ENCODE results near the gene UBAP1. TPM values are rescaled to one million over a fixed set of nuclear protein-coding genes. Genes with fewer than 3 reads are reported as not detected.
"Not testable (repeated sequence)": the region's sequence is repeated elsewhere in the genome, so short reads cannot be mapped to it uniquely, and the experiment has no call there.

The UBAP1 gene
- total RNA-seq = 10 to 100 TPM; 34.3 to 43.3 TPM
- long read RNA-seq, transcript UBAP1-201 (7 exons, 2,735 nt) = major isoform, 30 of 49 reads
- long read RNA-seq, partial matches to known transcripts = 9 of 49 reads
- long read RNA-seq, other reads (novel, unspliced or antisense) = 7 of 49 reads

GRCh38 chr9:34178436-34179212 is at the start of gene UBAP1:
UBAP1 (plus strand) TSS chr9:34179043; CDS start chr9:34220915, 41,872 bp downstream.
- peak; percentile 99 for ATAC-seq
- intact Hi-C loops (cut with DNase I, micrococcal nuclease) = no loop called here
- peak; percentile 97 for DNase-seq

GRCh38 chr9:34131571-34131970 is 47.3 kb upstream of the UBAP1 start:
- intact Hi-C loops (cut with DNase I, micrococcal nuclease) = no loop called here
- no peak for DNase-seq
- no peak for ATAC-seq

DNA sequence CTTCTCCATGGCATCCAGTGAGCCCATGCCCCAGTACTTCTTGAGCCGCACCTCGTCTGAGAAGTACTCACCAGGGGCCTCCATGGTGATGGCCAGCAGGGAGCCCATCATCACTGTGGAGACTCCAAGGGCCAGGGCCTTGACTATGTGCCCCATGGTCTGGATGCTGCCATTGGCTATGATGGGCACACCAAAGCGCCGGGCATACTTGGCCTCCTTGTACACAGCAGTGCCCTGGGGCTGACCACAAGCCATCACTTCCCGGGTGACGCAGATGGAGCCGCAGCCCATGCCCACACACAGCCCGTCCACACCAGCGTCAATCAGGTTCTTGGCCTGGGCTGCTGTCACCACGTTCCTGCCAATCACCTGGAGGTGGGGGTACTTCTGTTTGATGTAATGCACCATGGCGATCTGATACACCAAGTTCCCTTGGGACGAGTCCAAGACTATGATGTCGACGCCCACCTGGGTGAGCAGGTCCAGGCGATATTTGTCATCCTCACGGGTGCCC is 45.4 kb upstream of the UBAP1 start:
- DNase-seq (no peak), ATAC-seq (no peak)
- intact Hi-C loops (cut with DNase I, micrococcal nuclease) = no loop called here

- DNase-seq (no peak), ATAC-seq (no peak)
- intact Hi-C loops (cut with DNase I, micrococcal nuclease) = no loop called here
Measured at GRCh38 chr9:34134521-34134920, 44.3 kb upstream of the UBAP1 start.

DNA sequence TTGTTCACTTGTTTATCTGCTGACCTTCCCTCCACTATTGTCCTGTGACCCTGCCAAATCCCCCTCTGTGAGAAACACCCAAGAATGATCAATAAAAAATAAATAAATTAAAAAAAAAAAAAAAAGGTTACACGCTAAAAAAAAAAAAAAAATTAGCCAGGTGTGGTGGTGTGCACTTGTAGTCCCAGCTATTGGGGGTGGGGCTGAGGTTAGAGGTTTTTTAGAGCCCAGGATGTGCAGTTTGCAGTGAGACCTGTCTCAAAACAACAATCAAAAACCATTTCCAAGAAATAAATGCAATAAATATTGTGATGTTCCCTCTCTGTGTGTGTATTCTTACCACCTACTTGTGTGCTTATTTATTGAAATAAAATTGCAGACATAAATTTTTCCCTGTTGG is 40.2 kb upstream of the UBAP1 start:
- intact Hi-C loops (cut with DNase I, micrococcal nuclease); ATAC-seq: not testable (repeated sequence)

DNA sequence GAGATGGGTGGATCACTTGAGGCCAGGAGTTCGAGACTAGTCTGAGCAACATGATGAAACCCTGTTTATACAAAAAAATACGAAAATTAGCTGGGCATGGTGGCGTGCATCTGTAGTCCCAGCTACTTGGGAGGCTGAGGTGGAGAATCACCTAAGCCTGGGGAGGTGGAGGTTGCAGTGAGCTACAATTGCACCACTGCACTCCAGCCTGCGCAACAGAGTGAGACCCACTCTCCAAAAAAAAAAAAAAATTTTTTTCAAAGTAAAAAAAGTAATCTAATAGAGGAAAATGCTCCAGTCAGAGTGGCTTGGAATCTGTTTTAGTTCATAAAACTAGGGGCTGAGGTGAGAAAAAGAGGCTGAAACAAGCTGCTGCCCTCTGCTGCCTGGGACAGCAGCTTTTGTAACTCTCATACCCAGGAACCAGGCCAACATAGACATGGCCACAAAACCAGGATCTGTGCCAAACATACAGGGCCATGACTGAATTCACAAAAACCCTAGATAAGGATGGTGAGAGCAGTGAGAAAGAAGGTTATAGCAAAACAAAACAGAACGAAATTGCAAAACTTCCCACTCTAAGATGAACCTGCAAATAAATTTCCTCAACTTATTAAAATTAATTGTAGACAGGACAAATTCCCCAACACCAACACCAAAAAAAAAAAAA is 39.2 kb upstream of the UBAP1 start:
- intact Hi-C loops (cut with DNase I, micrococcal nuclease) = no loop called here
- DNase-seq = no peak

More for the DNA sequence above, 40.2 kb upstream of the UBAP1 start:
- DNase-seq = not testable (repeated sequence)

DNA sequence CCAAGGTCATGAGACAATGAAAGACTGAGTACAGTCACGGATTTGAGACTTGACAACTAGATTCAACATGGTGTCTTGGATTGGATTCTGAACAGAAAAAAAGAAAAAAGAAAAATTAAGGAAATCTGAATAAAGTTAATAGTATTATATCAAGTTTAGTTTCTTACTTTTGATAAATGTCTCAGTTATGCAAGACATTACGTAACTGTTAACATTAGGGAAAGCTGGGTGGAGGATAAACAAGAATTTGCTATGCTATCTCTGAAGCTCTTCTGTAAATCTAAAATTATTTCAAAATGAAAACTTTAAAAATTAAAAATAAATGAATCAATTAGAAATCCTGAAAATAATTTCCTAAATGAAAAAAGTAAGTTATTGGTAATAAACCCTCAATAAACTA is 38.0 kb upstream of the UBAP1 start:
- ATAC-seq (no peak), DNase-seq (no peak)
- intact Hi-C loops (cut with DNase I, micrococcal nuclease) = no loop called here

More for the DNA sequence above, 39.2 kb upstream of the UBAP1 start:
- peak; percentile 69 for ATAC-seq

GRCh38 chr9:34143116-34143515 is 35.7 kb upstream of the UBAP1 start:
- intact Hi-C loops (cut with DNase I, micrococcal nuclease) = no loop called here
- no peak for ATAC-seq
- no peak for DNase-seq

- DNase-seq (no peak), ATAC-seq (no peak)
- intact Hi-C loops (cut with DNase I, micrococcal nuclease) = no loop called here
Measured at GRCh38 chr9:34145165-34145564, 33.7 kb upstream of the UBAP1 start.

DNA sequence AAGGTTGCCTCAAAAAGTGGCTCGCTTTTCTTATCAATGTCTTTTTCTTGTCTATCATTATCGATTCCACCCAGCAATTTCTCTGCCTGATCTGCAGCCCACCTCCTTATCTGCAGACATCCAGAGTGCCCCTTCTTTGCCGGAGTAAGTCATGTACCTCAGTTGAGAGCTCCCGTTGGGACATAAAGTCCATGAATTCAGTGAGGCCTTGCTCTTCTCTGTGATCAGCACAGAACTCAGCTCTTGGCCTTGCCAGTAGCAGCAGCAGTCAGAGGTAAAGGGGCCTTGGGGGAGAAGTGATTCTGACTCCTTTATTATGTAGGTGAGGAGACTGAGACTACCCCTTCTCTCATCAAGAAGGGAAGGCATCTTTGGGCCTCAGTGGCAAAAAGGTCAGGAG is 27.4 kb upstream of the UBAP1 start:
- no peak for ATAC-seq
- intact Hi-C loops (cut with DNase I, micrococcal nuclease) = no loop called here
- DNase-seq = no peak

DNA sequence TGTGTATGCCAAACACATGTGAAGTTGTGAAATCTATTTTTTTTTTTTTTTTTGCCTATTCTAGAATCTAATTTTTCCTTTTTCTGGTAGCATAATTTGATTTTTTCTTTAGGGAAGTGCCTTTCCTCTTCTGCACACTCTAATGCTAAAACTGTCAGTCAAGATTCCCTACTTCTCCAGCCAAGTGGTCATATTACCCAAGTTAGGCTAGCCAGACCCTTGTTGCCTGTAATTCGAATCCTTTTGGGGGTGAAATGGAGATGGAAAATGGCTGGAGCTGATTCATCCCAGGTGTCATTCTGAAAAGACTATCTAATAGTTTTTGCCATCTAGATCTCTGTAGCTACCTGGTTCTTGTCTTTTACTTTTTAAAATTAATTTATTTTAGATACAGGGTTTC is 24.8 kb upstream of the UBAP1 start:
- ATAC-seq (no peak), DNase-seq (no peak)
- intact Hi-C loops (cut with DNase I, micrococcal nuclease) = no loop called here

- DNase-seq (no peak), ATAC-seq (no peak)
- intact Hi-C loops (cut with DNase I, micrococcal nuclease) = no loop called here
Measured at GRCh38 chr9:34157318-34157717, 21.5 kb upstream of the UBAP1 start.

DNA sequence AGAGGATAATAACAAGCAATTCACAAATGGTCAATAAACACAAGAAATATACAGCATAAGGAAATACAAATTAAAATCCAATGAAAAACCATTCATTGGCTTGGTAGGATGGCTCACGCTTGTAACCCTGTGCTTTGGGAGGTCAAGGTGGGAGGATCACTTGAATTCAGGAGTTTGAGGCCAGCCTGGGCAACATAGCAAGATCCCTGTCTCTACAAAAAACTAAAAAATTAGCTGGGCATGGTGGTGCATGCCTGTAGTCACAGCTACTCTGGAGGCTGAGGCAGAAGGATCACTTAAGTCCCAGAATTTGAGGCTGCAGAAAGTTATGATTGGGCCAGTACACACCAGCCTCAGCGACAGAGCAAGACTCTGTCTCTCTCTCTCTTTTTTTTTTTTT is 20.9 kb upstream of the UBAP1 start:
- ATAC-seq (no peak), DNase-seq (no peak)
- intact Hi-C loops (cut with DNase I, micrococcal nuclease) = no loop called here

DNA sequence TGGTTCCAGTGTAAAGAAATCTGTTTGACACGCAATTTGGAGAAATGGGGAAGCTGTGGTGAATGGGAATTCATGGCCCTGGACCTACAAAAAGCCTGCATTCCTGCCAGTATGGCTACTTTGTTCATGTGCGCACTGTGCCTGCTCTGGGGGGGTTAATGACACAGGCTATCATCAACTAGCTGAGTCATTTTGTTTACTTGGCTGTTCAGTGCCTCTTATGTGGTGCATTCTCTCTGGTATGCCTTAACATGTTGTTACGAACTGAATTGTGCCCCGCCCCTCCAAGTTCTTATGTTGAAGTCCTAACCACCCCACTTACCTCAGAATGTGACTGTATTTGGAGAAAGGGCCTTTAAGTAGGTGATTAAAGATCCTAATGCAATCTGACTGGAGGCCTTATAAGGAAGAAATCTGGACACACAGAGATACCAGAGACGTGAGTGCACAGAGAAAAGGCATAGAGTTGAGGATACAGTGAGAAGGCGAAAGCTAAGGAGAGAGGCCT is 20.4 kb upstream of the UBAP1 start:
- intact Hi-C loops (cut with DNase I, micrococcal nuclease) = no loop called here
- DNase-seq (no peak), ATAC-seq (peak; percentile 54)

- DNase-seq = no peak
- ATAC-seq = no peak
- intact Hi-C loops (cut with DNase I, micrococcal nuclease) = no loop called here
Measured at GRCh38 chr9:34163434-34163833, 15.4 kb upstream of the UBAP1 start.

DNA sequence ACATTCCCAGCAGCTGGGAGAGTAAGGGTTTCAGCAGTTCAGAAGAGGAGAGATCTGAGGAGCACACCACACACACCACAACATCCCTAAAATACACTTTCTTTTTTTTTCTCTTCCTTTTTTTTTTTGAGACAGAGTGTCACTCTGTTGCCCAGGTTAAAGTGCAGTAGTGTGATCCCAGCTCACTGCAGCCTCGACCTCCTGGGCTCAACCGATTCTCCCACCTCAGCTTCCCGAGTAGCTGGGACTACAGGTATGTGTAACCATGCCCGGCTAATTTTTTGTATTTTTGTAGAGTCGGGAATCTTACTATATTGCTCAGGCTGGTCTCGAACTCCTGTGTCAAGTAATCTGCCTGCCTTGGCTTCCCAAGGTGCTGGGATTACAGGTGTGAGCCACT is 9.7 kb upstream of the UBAP1 start:
- no peak for ATAC-seq
- DNase-seq = no peak
- intact Hi-C loops (cut with DNase I, micrococcal nuclease) = no loop called here

DNA sequence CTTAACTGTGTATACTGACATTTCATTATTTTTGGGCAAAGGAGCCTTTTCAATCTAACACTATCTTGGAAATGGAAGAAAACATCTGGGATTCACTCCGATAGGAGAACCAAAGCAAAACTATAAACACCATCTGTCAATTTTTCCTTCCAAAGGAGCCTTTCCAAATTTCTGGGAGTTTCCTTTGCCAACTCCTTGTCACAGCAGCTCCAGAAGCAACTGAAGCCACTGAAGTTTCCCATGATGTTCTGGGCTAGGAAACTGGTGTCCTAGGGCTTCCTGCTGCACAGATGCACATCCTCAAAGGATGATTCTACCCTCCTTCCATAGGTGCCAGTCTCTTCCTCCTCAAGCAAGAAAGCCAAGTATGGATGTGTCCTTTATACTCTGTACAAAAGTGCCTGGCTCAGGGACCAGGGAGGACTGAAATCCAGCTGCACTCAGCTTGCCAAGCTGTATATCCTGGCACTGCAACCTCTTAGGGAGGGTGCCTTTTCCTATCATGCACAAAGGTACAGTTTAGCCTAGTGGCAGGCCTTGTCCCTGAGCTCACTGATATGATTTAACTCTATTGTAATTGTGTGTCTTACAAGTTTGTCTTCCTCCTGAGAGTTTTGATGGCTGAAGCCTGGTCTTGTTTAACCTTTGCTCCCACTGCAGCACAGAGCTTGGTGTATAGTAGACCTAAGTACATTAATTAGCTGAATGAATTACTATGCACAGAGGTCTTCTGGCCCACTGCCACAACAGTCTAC is 8.4 kb upstream of the UBAP1 start:
- DNase-seq (peak in 1 of 2 donors; percentile 22), ATAC-seq (peak; percentile 92)
- intact Hi-C loops (cut with DNase I, micrococcal nuclease) = no loop called here

DNA sequence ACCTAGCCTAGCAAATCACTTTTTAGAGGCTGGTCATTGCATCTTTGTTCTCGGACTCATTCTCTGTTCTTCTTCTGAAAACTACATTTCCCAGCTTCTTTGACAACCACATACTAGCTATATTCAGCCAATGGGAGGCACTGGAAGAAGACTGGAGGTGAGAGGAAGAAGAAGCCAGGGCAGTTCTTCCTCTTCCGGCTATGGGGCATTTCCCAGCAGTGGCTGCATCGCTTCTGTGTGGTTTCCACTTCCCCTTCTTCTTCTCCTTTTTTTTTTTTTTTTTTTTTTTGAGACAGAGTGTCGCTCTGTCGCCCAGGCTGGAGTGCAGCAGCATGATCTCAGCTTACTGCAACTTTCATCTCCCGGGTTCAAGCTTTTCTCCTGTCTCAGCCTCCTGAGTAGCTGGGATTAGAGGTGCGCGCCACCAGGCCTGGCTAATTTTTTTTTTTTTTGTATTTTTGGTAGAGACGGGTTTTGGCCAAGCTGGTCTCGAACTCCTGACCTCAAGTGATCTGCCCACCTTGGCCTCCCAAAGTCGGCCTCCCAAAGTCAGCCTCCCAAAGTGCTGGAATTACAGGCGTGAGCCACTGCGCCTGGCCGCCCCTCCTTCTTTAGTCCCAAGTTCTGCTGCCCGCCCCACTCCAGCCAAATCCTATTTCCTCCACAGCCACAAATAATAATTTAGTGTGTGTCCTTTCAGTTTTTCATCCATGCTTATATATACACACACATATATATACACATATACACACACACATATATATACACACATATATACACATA is 6.9 kb upstream of the UBAP1 start:
- DNase-seq = peak; percentile 15 to 32
- intact Hi-C loops (cut with DNase I, micrococcal nuclease) = no loop called here
- peak; percentile 30 for ATAC-seq
